MM.1S (cell line): ENCODE results near the gene PRPSAP2.

ENCODE experiments used
- DNase-seq: peaks from one replicate; pipeline ENCODE4 v3.0.0-alpha.2; 2015
- H2AFZ ChIP-seq: fragments of 300-600 bp; sonication (generic); 2 replicates; pipeline ENCODE4 v1.6.0; 2016; ENCODE audit warnings: antibody characterized with exemption, low read length
- H3F3A ChIP-seq: fragments of 300-600 bp; sonication (generic); 2 replicates; pipeline ENCODE4 v1.6.1; 2016; ENCODE audit warnings: mild to moderate bottlenecking, antibody characterized with exemption, low read length, moderate library complexity, mixed read lengths; ENCODE audit not compliant: insufficient read depth
- H3K27ac ChIP-seq: fragments of 300-600 bp; sonication (generic); 2 replicates; pipeline ENCODE4 v1.5.1; 2016; ENCODE audit warnings: mild to moderate bottlenecking, low read length
- H3K27me3 ChIP-seq: fragments of 300-600 bp; sonication (generic); replicated peaks from 2 replicates; pipeline ENCODE4 v1.6.0; 2016; ENCODE audit warnings: low read length; ENCODE audit not compliant: insufficient read depth
- H3K36me3 ChIP-seq: fragments of 300-600 bp; sonication (generic); replicated peaks from 2 replicates; pipeline ENCODE4 v1.6.1; 2016; ENCODE audit warnings: mild to moderate bottlenecking, low read length, mixed read lengths; ENCODE audit not compliant: insufficient read depth
- H3K4me1 ChIP-seq: fragments of 300-600 bp; sonication (generic); 2 replicates; pipeline ENCODE4 v1.6.1; 2016; ENCODE audit warnings: low read length, mixed read lengths
- H3K4me2 ChIP-seq: fragments of 300-600 bp; sonication (generic); 2 replicates; pipeline ENCODE4 v1.6.0; 2016; ENCODE audit warnings: low read depth, low read length
- H3K4me3 ChIP-seq: fragments of 300-600 bp; sonication (generic); 2 replicates; pipeline ENCODE4 v1.5.1; 2016; ENCODE audit warnings: low read length, mixed read lengths
- H3K79me2 ChIP-seq: fragments of 300-600 bp; sonication (generic); 2 replicates; pipeline ENCODE4 v1.6.1; 2016; ENCODE audit warnings: mixed run types, low read length, mixed read lengths
- H3K9ac ChIP-seq: fragments of 300-600 bp; sonication (generic); 2 replicates; pipeline ENCODE4 v1.6.1; 2016; ENCODE audit warnings: low read length, mixed read lengths
- H3K9me2 ChIP-seq: fragments of 300-600 bp; sonication (generic); replicated peaks from 2 replicates; pipeline ENCODE4 v1.6.1; 2016; ENCODE audit warnings: mild to moderate bottlenecking, low read length, mixed read lengths; ENCODE audit not compliant: insufficient read depth
- H3K9me3 ChIP-seq: fragments of 300-600 bp; sonication (generic); replicated peaks from 2 replicates; pipeline ENCODE4 v1.6.1; 2016; ENCODE audit warnings: mild to moderate bottlenecking, low read length, mixed read lengths; ENCODE audit not compliant: insufficient read depth
- H4K20me1 ChIP-seq: fragments of 300-600 bp; sonication (generic); 2 replicates; pipeline ENCODE4 v1.6.1; 2016; ENCODE audit warnings: mild to moderate bottlenecking, low read length, moderate library complexity, mixed read lengths; ENCODE audit not compliant: insufficient read depth
- EZH2 ChIP-seq: fragments of 300-600 bp; sonication (generic); optimal IDR thresholded peaks from 2 replicates; pipeline ENCODE3; 2017; ENCODE audit warnings: low read depth, mild to moderate bottlenecking, antibody characterized with exemption, low read length, mixed read lengths
- EZH2phosphoT487 ChIP-seq: fragments of 300-600 bp; sonication (generic); IDR thresholded peaks from 2 replicates; pipeline ENCODE4 v1.6.1; 2018; ENCODE audit warnings: antibody characterized with exemption, low read length
- TF ChIP-seq, protein P1 (sequence below): fragments of 300-600 bp; sonication (generic); IDR thresholded peaks from 2 replicates; pipeline ENCODE4 v1.5.1; 2016; ENCODE audit warnings: antibody characterized with exemption, low read length, mixed read lengths

PRPSAP2 gene

DNA sequence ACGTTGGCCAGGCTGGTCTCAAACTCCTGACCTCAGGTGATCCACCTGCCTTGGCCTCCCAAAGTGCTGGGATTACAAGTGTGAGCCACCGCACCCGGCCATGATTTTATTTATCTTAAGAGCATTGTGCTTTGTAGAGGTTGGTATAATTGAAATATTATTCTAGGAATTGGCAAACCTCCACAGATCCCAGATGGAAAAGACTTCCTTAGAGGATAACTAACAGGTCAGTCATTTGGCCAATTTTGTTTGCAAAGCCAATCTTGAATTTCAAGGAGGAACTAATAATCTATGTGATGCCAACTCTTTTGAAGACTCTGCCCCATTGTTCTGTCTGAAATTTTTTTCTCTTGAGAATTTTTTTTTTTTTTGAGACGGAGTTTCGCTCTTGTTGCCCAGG, 47.3 kb downstream of the PRPSAP2 start:
- no peak for DNase-seq
- Histone ChIP-seq H3K9me3 (no peaks in the 10 kb centered on the region), H3F3A (no peaks in the 10 kb centered on the region), H3K27ac (no peak overlapping the region), H3K36me3 (no peaks in the 10 kb centered on the region), H3K4me1 (no peaks in the 10 kb centered on the region), H3K4me2 (no peak overlapping the region), H3K9ac (no peak overlapping the region), H4K20me1 (no peaks in the 10 kb centered on the region), H3K9me2 (no peaks in the 10 kb centered on the region), H3K27me3 (no peaks in the 10 kb centered on the region), H3K79me2 (no peaks in the 10 kb centered on the region), H2AFZ (no peak overlapping the region), H3K4me3 (no peak overlapping the region)
- TF ChIP-seq, protein P1, sequence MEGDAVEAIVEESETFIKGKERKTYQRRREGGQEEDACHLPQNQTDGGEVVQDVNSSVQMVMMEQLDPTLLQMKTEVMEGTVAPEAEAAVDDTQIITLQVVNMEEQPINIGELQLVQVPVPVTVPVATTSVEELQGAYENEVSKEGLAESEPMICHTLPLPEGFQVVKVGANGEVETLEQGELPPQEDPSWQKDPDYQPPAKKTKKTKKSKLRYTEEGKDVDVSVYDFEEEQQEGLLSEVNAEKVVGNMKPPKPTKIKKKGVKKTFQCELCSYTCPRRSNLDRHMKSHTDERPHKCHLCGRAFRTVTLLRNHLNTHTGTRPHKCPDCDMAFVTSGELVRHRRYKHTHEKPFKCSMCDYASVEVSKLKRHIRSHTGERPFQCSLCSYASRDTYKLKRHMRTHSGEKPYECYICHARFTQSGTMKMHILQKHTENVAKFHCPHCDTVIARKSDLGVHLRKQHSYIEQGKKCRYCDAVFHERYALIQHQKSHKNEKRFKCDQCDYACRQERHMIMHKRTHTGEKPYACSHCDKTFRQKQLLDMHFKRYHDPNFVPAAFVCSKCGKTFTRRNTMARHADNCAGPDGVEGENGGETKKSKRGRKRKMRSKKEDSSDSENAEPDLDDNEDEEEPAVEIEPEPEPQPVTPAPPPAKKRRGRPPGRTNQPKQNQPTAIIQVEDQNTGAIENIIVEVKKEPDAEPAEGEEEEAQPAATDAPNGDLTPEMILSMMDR: no peak
- no peak for TF ChIP-seq EZH2
- no peak for TF ChIP-seq EZH2phosphoT487

GRCh38 chr17:18910326-18910725, 52.4 kb downstream of the PRPSAP2 start:
- DNase-seq: no peak
- no peak overlapping the region for H2AFZ ChIP-seq
- no peaks in the 10 kb centered on the region for H3K36me3 ChIP-seq
- no peak for TF ChIP-seq EZH2
- TF ChIP-seq, protein P1: no peak
- TF ChIP-seq EZH2phosphoT487: no peak
- H3K79me2 ChIP-seq: no peaks in the 10 kb centered on the region
- no peaks in the 10 kb centered on the region for H3F3A ChIP-seq
- H3K27me3 ChIP-seq: no peaks in the 10 kb centered on the region
- H3K9me2 ChIP-seq: no peaks in the 10 kb centered on the region
- no peak overlapping the region for H3K4me3 ChIP-seq
- no peak overlapping the region for H3K4me2 ChIP-seq
- no peaks in the 10 kb centered on the region for H3K9me3 ChIP-seq
- H3K4me1 ChIP-seq: no peaks in the 10 kb centered on the region
- H3K9ac ChIP-seq: no peak overlapping the region
- no peaks in the 10 kb centered on the region for H4K20me1 ChIP-seq
- no peak overlapping the region for H3K27ac ChIP-seq

DNA sequence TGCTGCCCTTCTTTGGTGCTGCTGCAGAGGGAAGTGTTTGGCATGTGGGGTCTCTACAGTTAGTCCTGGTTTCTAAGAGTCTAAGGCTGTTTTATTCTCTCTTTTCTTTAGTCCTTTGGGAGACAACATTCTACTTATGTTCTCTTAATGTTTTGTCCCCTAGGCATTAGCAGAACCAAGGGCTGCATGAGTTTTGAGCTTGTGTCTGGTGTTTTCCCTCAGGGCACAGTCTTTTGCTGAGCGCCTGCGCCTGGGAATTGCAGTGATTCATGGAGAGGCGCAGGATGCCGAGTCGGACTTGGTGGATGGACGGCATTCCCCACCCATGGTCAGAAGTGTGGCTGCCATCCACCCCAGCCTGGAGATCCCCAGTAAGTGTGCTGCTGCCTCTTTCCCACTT, 53.0 kb downstream of the PRPSAP2 start:
- Histone ChIP-seq H3F3A (no peaks in the 10 kb centered on the region), H3K9me3 (no peaks in the 10 kb centered on the region), H3K27ac (no peak overlapping the region), H3K36me3 (no peaks in the 10 kb centered on the region), H3K4me1 (no peaks in the 10 kb centered on the region), H2AFZ (no peak overlapping the region), H3K9me2 (no peaks in the 10 kb centered on the region), H3K27me3 (no peaks in the 10 kb centered on the region), H3K9ac (no peak overlapping the region), H3K4me2 (no peak overlapping the region), H3K4me3 (no peak overlapping the region), H3K79me2 (no peaks in the 10 kb centered on the region), H4K20me1 (no peaks in the 10 kb centered on the region)
- TF ChIP-seq EZH2: no peak
- no peak for TF ChIP-seq EZH2phosphoT487
- TF ChIP-seq, protein P1: no peak
- DNase-seq: no peak
